K562 (cell line): ENCODE measurements around the gene ADAT3. TPM values are rescaled to one million over a fixed set of nuclear protein-coding genes. Genes with fewer than 3 reads are reported as not detected.

Experiments used
- BCOR ChIP-seq: fragments of 450-650 bp; IDR thresholded peaks from 2 replicates; pipeline ENCODE4 v1.6.1; 2016
- CXXC5 ChIP-seq: fragments of 250-450 bp; sonication (Bioruptor Pico); IDR thresholded peaks from 2 replicates; pipeline ENCODE4 v1.8.0; 2022; ENCODE audit warnings: inconsistent platforms, mild to moderate bottlenecking, moderate library complexity
- GMEB1 ChIP-seq: fragments of 250-450 bp; sonication (Bioruptor Pico); IDR thresholded peaks from 2 replicates; pipeline ENCODE4 v1.4.0; 2020; ENCODE audit warnings: mild to moderate bottlenecking
- MYC ChIP-seq, 2 experiments: fragments of 250-450 bp in 1 of 2; sonication (Bioruptor Pico) in 1 of 2; IDR thresholded peaks; 2 replicates each; pipeline versions ENCODE4 v1.5.1 to v1.6.1; 2012 to 2021; ENCODE audit warnings: low read depth in 2 of 2, borderline replicate concordance in 1 of 2, improper control_type of control experiment in 1 of 2, low read length in 1 of 2, mild to moderate bottlenecking in 1 of 2, moderate library complexity in 1 of 2
- RBM22 ChIP-seq: fragments of 200-400 bp; formaldehyde crosslinking; IDR thresholded peaks from 2 replicates; pipeline ENCODE4 v1.6.1; 2018; ENCODE audit warnings: low read length, low read depth; ENCODE audit not compliant: poor library complexity, severe bottlenecking
- SMC3 ChIP-seq: conservative IDR thresholded peaks from 2 replicates; pipeline ENCODE4 v1.6.1; 2011; ENCODE audit warnings: low read depth, low read length, improper control_type of control experiment; ENCODE audit not compliant: insufficient read depth
- WHSC1 ChIP-seq: IDR thresholded peaks from one replicate; pipeline ENCODE4 v1.6.1; 2012; ENCODE audit warnings: low read length, control low read depth, inconsistent platforms
- ZFP91 ChIP-seq: sonication (generic); formaldehyde crosslinking; IDR thresholded peaks from 2 replicates; pipeline ENCODE4 v1.8.0; 2022; ENCODE audit warnings: mild to moderate bottlenecking, missing genetic modification reagents
- ZHX1 ChIP-seq: fragments of 150-350 bp; conservative IDR thresholded peaks from 2 replicates; pipeline ENCODE4 v1.6.1; 2014; ENCODE audit warnings: low read length
- ZNF551 ChIP-seq: fragments of 250-450 bp; sonication (Bioruptor Pico); IDR thresholded peaks from 2 replicates; pipeline ENCODE4 v1.5.0; 2021; ENCODE audit warnings: mild to moderate bottlenecking, moderate library complexity
- ZNF592 ChIP-seq: fragments of 450-650 bp; IDR thresholded peaks from 2 replicates; pipeline ENCODE4 v1.6.1; 2017; ENCODE audit warnings: antibody characterized with exemption, mild to moderate bottlenecking
- ZNF696 ChIP-seq: fragments of 250-450 bp; sonication (Bioruptor Pico); conservative IDR thresholded peaks from 2 replicates; pipeline ENCODE4 v1.4.0; 2020; ENCODE audit warnings: mild to moderate bottlenecking, moderate library complexity
- polyA plus RNA-seq, 8 experiments: library from polyadenylated mRNA; depleted of rRNA in 4 of 8; stranded (reverse) in 5 of 8; unstranded in 3 of 8; fragments of >200 nt; fragmentation: Nextera tagmentation in 2 of 8; fragmentation: Illumina TruSeq in 1 of 8; extraction: Ambion mirVana in 2 of 8; extraction: Trizol in 1 of 8; gene quantifications; 2 replicates each; pipeline versions ENCODE4 v1.2.1 to v1.2.3, GENCODE V29; 2011 to 2014; ENCODE audit warnings: inconsistent platforms in 1 of 8, missing spikeins in 1 of 8
- total RNA-seq, 7 experiments: library from RNA; depleted of rRNA in 6 of 7; stranded (reverse); fragments of >200 nt in 6 of 7; fragmentation: Illumina TruSeq in 2 of 7; extraction: Trizol in 2 of 7; gene quantifications; 2 replicates each; pipeline versions ENCODE4 v1.2.1 to v1.2.3, GENCODE V29; 2011 to 2021; ENCODE audit warnings: low replicate concordance in 1 of 7
- TF ChIP-seq, protein P1 (sequence below): sonication (generic); formaldehyde crosslinking; IDR thresholded peaks from 2 replicates; pipeline ENCODE4 v1.9.0; 2022; ENCODE audit warnings: mild to moderate bottlenecking, missing genetic modification reagents

ADAT3 gene
- total and polyA plus RNA-seq, 9 of the 15 experiments (the other 6 are each of a cell fraction or from before 2014, with no cell fraction given): 0.67 to 15.6 (median 7.8) TPM; not detected in 4

DNA sequence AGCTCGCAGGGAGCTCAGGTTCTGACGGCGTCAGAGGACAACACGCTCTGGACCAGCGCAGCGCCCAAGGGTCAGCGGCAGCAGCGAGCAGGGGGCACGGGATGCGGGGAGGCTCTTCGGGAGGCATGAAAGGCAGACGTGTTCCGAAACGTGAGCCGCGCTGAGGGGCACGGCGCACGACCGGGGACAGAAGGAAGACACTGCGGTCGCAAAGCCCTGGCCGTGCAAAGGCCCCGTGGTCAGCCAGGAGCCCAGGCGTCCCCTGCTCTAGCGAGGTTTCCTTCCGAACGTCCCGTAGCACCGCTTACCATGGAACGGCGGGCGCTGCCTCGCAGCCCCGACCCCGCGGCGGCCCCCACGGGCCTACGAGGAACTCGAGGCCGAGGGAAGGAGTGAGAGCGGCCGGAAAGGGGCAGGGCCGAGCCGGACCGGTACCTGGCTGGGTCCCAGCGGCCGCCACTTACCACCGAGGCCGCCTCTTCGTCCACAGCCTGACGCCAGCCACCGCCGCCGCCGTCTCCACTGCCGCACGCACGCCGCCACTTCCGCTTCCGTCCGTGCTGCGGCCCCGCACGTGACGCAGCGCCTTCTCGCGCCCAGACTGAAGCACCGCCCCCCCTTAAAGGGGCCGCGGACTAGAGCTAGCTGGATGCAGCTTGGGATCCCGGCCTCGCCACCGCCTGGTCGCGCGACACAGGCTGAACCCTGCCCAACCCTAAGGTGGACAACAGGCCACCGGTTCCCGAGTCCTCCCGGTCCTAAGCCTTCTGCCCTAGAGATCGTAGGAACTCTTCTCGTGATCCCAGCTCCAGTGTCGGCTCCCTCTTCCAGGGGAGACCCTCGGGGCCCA is 29.3 kb upstream of the ADAT3 start (continued):
- TF ChIP-seq ZHX1: no peak
- peak; percentile 85 for TF ChIP-seq RBM22
- no peak for TF ChIP-seq SMC3
- peak; percentile 68; the same call in 1 of the 2 replicates for TF ChIP-seq ZNF592
- peak; percentile 94 for TF ChIP-seq GMEB1 (CRISPR knock-in tag)
- peak; percentile 100 for TF ChIP-seq ZFP91 (CRISPR knock-in tag)
- TF ChIP-seq ZNF551 (CRISPR knock-in tag): no peak
- peak; percentile 93 for TF ChIP-seq MYC (IDR thresholded peaks at IDR 0.05; ENCODE audit: low read depth, low read length)
- TF ChIP-seq MYC (CRISPR knock-in tag; IDR thresholded peaks at IDR 0.05; ENCODE audit: borderline replicate concordance, low read depth): peak; percentile 51; the same call in 1 of the 2 replicates
- TF ChIP-seq CXXC5: peak; percentile 100
- TF ChIP-seq ZNF696 (CRISPR knock-in tag): no peak
- TF ChIP-seq, protein P1, sequence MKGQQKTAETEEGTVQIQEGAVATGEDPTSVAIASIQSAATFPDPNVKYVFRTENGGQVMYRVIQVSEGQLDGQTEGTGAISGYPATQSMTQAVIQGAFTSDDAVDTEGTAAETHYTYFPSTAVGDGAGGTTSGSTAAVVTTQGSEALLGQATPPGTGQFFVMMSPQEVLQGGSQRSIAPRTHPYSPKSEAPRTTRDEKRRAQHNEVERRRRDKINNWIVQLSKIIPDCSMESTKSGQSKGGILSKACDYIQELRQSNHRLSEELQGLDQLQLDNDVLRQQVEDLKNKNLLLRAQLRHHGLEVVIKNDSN (CRISPR knock-in tag): peak; percentile 100
- peak; percentile 48 for TF ChIP-seq BCOR
- no peak for TF ChIP-seq WHSC1
